Left ventricle myocardium inferior (tissue), 1 donor: ENCODE results near the gene MOK. TPM values are rescaled to one million over a fixed set of nuclear protein-coding genes. Genes with fewer than 3 reads are reported as not detected.

Experiments
- DNase-seq: peaks from one replicate; pipeline ENCODE4 v3.0.0-alpha.2; 2020
- H3K27ac ChIP-seq: fragments of 200-600 bp; replicated peaks from 2 replicates; pipeline ENCODE4 v1.8.0; 2021
- H3K27me3 ChIP-seq: fragments of 200-600 bp; 2 replicates; pipeline ENCODE4 v1.8.0; 2021; ENCODE audit warnings: low read depth
- H3K36me3 ChIP-seq: fragments of 200-600 bp; 2 replicates; pipeline ENCODE4 v1.8.0; 2021
- H3K4me1 ChIP-seq: fragments of 200-600 bp; 2 replicates; pipeline ENCODE4 v1.8.0; 2021
- H3K4me3 ChIP-seq: fragments of 200-600 bp; 2 replicates; pipeline ENCODE4 v1.8.0; 2021; ENCODE audit warnings: mild to moderate bottlenecking, moderate library complexity
- H3K9me3 ChIP-seq: fragments of 200-600 bp; replicated peaks from 2 replicates; pipeline ENCODE4 v1.8.0; 2021
- CTCF ChIP-seq: fragments of 200-600 bp; IDR thresholded peaks from 2 replicates; pipeline ENCODE4 v1.8.0; 2021; ENCODE audit warnings: antibody characterized with exemption, mild to moderate bottlenecking, borderline replicate concordance
- intact Hi-C: fragments of 100-400 bp; cut with micrococcal nuclease; formaldehyde crosslinking; loops from one replicate; pipeline ENCODE4 v1.11.0; 2022
- total RNA-seq: library from RNA; stranded (reverse); fragmentation: NEBNext Ultra II Directional; extraction: Animal tissue kit (Norgen Biotek cat#: 25700); gene quantifications from one replicate; pipeline ENCODE4 v1.2.1, GENCODE V29; 2021
- donor health status: DM: no; HTN: yes; CAD: no; lungs with severe emphysema.

Gene MOK
- total RNA-seq, 1 donor from 2014 or later: 12.2 TPM

GRCh38 chr14:102285106-102285505 is 19.9 kb downstream of the MOK start:
- H3K36me3 ChIP-seq: peaks cover 15% of the 10 kb centered on the region
- no peak overlapping the region for H3K27ac ChIP-seq
- no peak for DNase-seq
- H3K9me3 ChIP-seq: no peaks in the 10 kb centered on the region
- no peaks in the 10 kb centered on the region for H3K27me3 ChIP-seq
- TF ChIP-seq CTCF: no peak
- H3K4me3 ChIP-seq: no peak overlapping the region
- intact Hi-C loops: no loop called here
- peaks cover 9% of the 10 kb centered on the region for H3K4me1 ChIP-seq

- H3K4me3 ChIP-seq: no peak overlapping the region
- H3K27ac ChIP-seq: no peak overlapping the region
- intact Hi-C loops: no loop called here
- peaks cover 13% of the 10 kb centered on the region for H3K4me1 ChIP-seq
- no peaks in the 10 kb centered on the region for H3K9me3 ChIP-seq
- H3K27me3 ChIP-seq: no peaks in the 10 kb centered on the region
- DNase-seq: no peak
- no peak for TF ChIP-seq CTCF
- peaks cover 17% of the 10 kb centered on the region for H3K36me3 ChIP-seq
Observed at GRCh38 chr14:102283631-102284129, 21.3 kb downstream of the MOK start.

DNA sequence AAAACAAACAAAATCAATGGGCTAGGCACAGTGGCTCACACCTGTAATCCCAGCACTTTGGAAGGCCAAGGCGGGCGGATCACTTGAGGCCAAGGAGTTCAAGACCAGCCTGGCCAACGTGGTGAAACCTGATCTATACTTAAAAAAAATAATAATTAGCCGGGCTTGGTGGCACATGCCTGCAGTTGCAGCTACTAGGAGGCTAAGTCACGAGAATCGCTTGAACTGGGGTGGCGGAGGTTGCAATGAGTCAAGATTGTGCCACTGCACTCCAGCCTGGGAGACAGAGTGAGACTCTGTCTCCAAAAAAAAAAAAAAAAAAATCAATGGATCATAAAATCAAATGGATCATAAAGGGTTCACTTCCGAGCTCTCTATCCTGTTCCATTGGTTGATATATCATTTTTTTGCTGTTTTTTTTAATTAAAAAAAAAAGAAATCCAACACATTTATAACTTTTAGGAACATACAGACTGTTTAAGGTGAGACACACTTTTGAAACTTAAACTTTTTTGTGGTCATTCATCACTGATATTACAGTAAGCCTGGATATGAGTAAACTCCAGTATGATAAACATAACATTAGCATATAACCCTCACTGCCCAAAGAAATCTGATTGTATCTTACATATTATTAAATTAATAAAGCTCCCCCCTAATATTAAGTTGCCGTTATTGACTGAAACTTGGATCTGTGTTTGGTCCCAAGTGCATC is 22.1 kb downstream of the MOK start:
- intact Hi-C loops: no loop called here
- no peaks in the 10 kb centered on the region for H3K9me3 ChIP-seq
- H3K4me3 ChIP-seq: no peak overlapping the region
- H3K27ac ChIP-seq: no peak overlapping the region
- TF ChIP-seq CTCF: no peak
- H3K4me1 ChIP-seq: peaks cover 21% of the 10 kb centered on the region
- DNase-seq: no peak
- no peaks in the 10 kb centered on the region for H3K27me3 ChIP-seq
- peaks cover 17% of the 10 kb centered on the region for H3K36me3 ChIP-seq

GRCh38 chr14:102280376-102280962 is 24.5 kb downstream of the MOK start:
- Histone ChIP-seq H3K4me3 (no peak overlapping the region), H3K27me3 (no peaks in the 10 kb centered on the region), H3K27ac (no peak overlapping the region), H3K36me3 (peaks cover 17% of the 10 kb centered on the region), H3K9me3 (no peaks in the 10 kb centered on the region), H3K4me1 (peaks cover 24% of the 10 kb centered on the region)
- intact Hi-C loops: no loop called here
- DNase-seq: no peak
- no peak for TF ChIP-seq CTCF

DNA sequence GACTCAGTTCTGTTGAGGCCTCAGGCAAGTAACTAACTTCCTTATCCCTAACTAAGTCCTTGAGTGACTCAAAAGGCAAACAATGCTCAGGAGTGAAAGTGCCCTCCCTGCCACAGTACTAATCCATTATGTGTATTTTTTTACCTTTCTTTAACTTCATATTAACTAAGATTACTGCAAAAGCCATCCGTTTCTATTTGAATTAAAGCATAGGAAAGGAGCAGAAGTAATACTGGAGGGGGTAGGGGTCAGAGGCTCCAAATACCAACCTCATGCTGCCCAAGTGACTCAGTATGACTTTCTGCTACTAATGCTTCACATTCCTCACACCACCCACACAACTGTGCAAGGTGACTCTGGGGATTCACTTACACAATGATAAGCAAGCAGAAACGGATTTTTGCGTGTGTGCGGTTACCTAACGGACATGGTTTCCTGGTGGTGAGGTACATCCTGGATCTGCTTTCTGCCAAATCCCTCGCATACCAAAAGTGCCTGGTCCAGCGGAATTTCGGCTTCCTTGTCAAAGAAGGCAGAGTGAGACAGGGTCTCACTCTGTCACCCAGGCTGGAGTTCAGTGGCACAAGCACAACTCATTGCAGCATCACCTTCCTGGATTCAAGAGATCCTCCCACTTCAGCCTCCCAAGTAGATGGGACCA is 25.1 kb downstream of the MOK start:
- no peak overlapping the region for H3K4me3 ChIP-seq
- no peak for TF ChIP-seq CTCF
- peaks cover 17% of the 10 kb centered on the region for H3K36me3 ChIP-seq
- no peak overlapping the region for H3K27ac ChIP-seq
- no peak for DNase-seq
- peaks cover 24% of the 10 kb centered on the region for H3K4me1 ChIP-seq
- peaks cover 4% of the 10 kb centered on the region for H3K9me3 ChIP-seq
- intact Hi-C loops: no loop called here
- H3K27me3 ChIP-seq: no peaks in the 10 kb centered on the region
